Pancreas (tissue), 10 donors: Measurements from ENCODE around the gene ST6GALNAC6. TPM values are rescaled to one million over a fixed set of nuclear protein-coding genes. Genes with fewer than 3 reads are reported as not detected.

Experiments
- ATAC-seq, 4 donors: fragments of 200-7000 bp; cut with Tn5 transposase; one replicate each; pipeline versions ENCODE4 v1.8.0 to v1.9.1; 2020; ENCODE audit warnings: mild to moderate bottlenecking in 4 of 4, moderate library complexity in 4 of 4
- DNase-seq, 6 donors: peaks; one replicate each; pipeline ENCODE4 v3.0.0-alpha.2; 2020
- FAIRE-seq: peaks from 2 replicates; lab custom pipeline; 2012; peaks lifted over from hg19 to GRCh38; lab: Jason Lieb, UNC
- H3K27ac ChIP-seq, 4 donors: fragments of 200-600 bp; sonication (generic); 1 replicate in 3 of 4; 2 replicates in 1 of 4; pipeline versions ENCODE4 v1.5.0 to v1.8.0; 2020
- H3K27me3 ChIP-seq, 4 donors: fragments of 200-600 bp; one replicate each; pipeline ENCODE4 v1.8.0; 2021
- H3K36me3 ChIP-seq, 3 donors: fragments of 200-600 bp; sonication (generic) in 1 of 3; one replicate each; pipeline versions ENCODE4 v1.5.0 to v1.8.0; 2020 to 2021
- H3K4me1 ChIP-seq, 3 donors: fragments of 200-600 bp; one replicate each; pipeline ENCODE4 v1.8.0; 2021
- H3K4me3 ChIP-seq, 4 donors: fragments of 200-600 bp; sonication (generic) in 2 of 4; one replicate each; pipeline versions ENCODE4 v1.5.0 to v1.8.0; 2020 to 2021
- H3K9me3 ChIP-seq, 4 donors: fragments of 200-600 bp; one replicate each; pipeline ENCODE4 v1.8.0; 2021
- WGBS, 2 donors: extraction: QIAGEN DNeasy Blood & Tissue Kit; methylation state at CpG; one replicate each; pipeline ENCODE4 v1.1.7; 2013; 5-methylcytosine and 5-hydroxymethylcytosine counted together
- intact Hi-C, 3 donors: fragments of 100-400 bp; cut with DNase I; formaldehyde crosslinking; loops; one replicate each; pipeline versions ENCODE4 v1.11.1 to v1.14.2; 2022
- polyA plus RNA-seq, 2 donors: library from polyadenylated mRNA; stranded (reverse); fragments of 200-250 nt; gene quantifications; one replicate each; pipeline ENCODE4 v1.2.3, GENCODE V29; 2013
- total RNA-seq, 6 donors: library from RNA; stranded (reverse); fragmentation: NEBNext Ultra II Directional in 4 of 6; extraction: Animal tissue kit (Norgen Biotek cat#: 25700) in 4 of 6; gene quantifications; one replicate each; pipeline versions ENCODE4 v1.2.1 to v1.2.4, GENCODE V29; 2021 to 2023
- TF ChIP-seq, protein P1 (sequence below), 4 donors: fragments of 200-600 bp; sonication (generic) in 3 of 4; IDR thresholded peaks; one replicate each; pipeline versions ENCODE4 v1.5.0 to v1.8.0; 2021; ENCODE audit warnings: antibody characterized with exemption in 4 of 4
- donor health status: healthy with polysubstance abuse.
- donor health status: DM: no; HTN: no; CAD: no; lungs with moderate emphysema.
- donor health status: DM: no; HTN: no; CAD: no.
- donor health status: control.
- donor health status: control.
- donor health status: Bipolar disorder and iron deficiency.
- donor health status: DM: yes; HTN: yes; CAD: no.
- donor health status: DM: no; HTN: no; CAD: no.
- donor health status: DM: no; HTN: no; CAD: no.
- donor health status: DM: yes; HTN: yes; CAD: no.

ST6GALNAC6 gene
- total and polyA plus RNA-seq, 8 donors: 20.7 to 35.7 (median 27.0) TPM

DNA sequence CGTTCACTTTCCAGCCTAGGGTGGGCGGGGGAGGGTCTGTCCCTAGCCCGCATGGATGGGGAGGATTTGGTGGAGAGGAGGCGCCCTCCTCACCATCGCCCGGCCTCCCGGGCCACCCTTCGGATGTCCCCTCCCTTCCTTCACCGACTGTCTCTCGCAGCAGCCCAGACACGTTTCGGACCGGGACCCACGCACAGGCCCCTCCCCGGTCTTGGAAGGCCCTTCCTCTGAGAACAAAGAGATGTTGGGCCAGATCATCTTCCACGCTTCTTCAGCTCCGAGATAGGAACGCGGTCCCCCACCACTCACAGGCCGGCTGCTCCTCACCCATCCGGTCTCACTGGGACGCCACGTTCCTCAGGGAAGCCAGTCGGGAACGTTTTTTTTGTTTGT is 38.9 kb upstream of the ST6GALNAC6 start:
- intact Hi-C loops: no loop called here
- TF ChIP-seq, protein P1, sequence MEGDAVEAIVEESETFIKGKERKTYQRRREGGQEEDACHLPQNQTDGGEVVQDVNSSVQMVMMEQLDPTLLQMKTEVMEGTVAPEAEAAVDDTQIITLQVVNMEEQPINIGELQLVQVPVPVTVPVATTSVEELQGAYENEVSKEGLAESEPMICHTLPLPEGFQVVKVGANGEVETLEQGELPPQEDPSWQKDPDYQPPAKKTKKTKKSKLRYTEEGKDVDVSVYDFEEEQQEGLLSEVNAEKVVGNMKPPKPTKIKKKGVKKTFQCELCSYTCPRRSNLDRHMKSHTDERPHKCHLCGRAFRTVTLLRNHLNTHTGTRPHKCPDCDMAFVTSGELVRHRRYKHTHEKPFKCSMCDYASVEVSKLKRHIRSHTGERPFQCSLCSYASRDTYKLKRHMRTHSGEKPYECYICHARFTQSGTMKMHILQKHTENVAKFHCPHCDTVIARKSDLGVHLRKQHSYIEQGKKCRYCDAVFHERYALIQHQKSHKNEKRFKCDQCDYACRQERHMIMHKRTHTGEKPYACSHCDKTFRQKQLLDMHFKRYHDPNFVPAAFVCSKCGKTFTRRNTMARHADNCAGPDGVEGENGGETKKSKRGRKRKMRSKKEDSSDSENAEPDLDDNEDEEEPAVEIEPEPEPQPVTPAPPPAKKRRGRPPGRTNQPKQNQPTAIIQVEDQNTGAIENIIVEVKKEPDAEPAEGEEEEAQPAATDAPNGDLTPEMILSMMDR (IDR thresholded peaks at IDR 0.05): no peak
- Histone ChIP-seq H3K36me3 (peaks cover 0 to 15% (median 5%) of the 10 kb centered on the region in 3 donors), H3K27ac (no peak overlapping the region), H3K4me1 (peaks cover 7 to 11% (median 10%) of the 10 kb centered on the region in 3 donors), H3K27me3 (no peaks in the 10 kb centered on the region), H3K4me3 (peak overlapping the region in 2 of 4 donors; percentile 60 to 95), H3K9me3 (no peaks in the 10 kb centered on the region)
- whole genome bisulfite sequencing, 2 donors: 55 to 59% methylated on average over 25 of the region's 25 CpGs
- peak in 3 of 4 donors; percentile 4 to 10 (median 5) for ATAC-seq
- DNase-seq: peak in 3 of 6 donors; percentile 33 to 67 (median 56)
- no peak for FAIRE-seq

DNA sequence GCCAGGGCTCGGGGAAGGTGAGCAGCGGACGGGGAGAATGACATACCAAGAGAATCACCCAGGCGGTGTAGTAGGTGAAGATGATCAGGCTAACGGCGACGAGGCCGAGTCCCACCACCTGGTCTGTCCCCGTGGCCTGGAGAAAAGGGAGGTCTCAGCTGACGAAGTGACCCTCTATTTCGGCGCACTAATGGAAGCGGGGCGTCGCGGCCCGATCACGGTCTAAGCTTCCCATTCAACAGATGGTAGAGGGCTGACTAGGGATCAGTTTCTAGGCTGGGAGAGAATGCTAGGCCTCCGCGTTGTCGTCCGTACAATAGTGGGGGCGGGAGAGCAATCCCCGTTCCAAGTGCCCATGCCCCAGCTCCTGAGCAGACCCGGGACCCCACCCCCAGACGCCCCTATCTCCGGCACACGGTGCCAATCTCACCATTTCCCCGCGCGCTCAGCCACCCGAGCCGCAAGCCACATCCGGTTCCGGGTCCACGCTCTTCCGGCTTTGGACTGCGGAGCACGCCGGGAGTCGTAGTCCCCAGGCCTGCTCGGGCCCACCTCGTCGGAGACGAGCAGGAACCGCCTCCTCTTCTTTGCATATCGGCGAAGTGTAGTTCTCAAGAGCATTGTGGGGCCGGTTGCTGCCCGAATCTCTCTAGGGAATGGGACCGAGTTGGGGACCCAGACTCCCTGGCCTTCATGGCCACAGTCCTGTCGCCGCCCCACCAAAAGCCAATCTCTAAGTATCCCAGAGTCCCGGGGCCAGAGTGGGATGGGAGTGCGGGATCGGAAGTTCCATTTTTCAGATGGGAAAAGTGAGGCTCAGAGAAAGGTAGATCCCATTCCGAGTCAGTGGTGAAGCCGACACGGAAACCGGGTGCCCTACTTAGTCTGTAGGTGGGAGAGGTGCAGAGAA is 38.2 kb upstream of the ST6GALNAC6 start, which contains the start of gene DPM2:
TSS of gene DPM2 (minus strand) at position 467 of the 910 bp plus-strand sequence. CDS start at position 433, 34 bp downstream.
- 7 to 9% methylated on average over 60 of the region's 60 CpGs for WGBS, 2 donors
- DNase-seq (peak; percentile 69 to 90 (median 78)), FAIRE-seq (no peak), ATAC-seq (peak; percentile 85 to 93 (median 91))
- H3K36me3 ChIP-seq: peaks cover 0 to 8% (median 5%) of the 10 kb centered on the region in 3 donors
- peaks cover 7 to 11% (median 10%) of the 10 kb centered on the region in 3 donors for H3K4me1 ChIP-seq
- H3K27me3 ChIP-seq: no peaks in the 10 kb centered on the region
- TF ChIP-seq, protein P1 (IDR thresholded peaks at IDR 0.05): no peak
- intact Hi-C loops: no loop called here
- peak within 1 kb of the TSS in 1 of 4 donors; percentile 8 for H3K27ac ChIP-seq
- H3K9me3 ChIP-seq: no peaks in the 10 kb centered on the region
- H3K4me3 ChIP-seq: peak within 1 kb of the TSS; percentile 40 to 95 (median 58)

DNA sequence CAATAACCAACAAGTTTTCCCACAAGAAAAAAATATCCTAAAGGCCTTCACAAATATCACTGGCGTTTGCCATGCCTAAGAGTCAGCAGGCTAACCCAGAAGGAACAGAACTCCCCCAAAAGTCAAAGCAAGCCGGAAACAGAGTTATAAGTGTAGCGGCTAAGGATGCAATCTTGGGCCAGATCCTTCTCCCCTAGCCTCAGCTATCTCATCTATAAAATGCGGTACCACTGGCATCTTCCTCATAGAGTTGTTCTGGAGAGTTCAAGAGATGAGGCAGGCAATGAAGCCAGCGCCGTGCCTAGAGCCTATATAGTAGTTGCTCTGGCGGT is 37.6 kb upstream of the ST6GALNAC6 start:
- Histone ChIP-seq H3K9me3 (no peaks in the 10 kb centered on the region), H3K27me3 (no peaks in the 10 kb centered on the region), H3K36me3 (peaks cover 0 to 2% (median 1%) of the 10 kb centered on the region in 3 donors), H3K4me1 (peaks cover 7 to 11% (median 10%) of the 10 kb centered on the region in 3 donors), H3K27ac (no peak overlapping the region), H3K4me3 (peak overlapping the region; percentile 40 to 95 (median 58))
- ATAC-seq (no peak), FAIRE-seq (no peak), DNase-seq (no peak)
- intact Hi-C loops: no loop called here
- WGBS, 2 donors: 5 to 9% methylated on average over 7 of the region's 7 CpGs
- TF ChIP-seq, protein P1 (IDR thresholded peaks at IDR 0.05): no peak

DNA sequence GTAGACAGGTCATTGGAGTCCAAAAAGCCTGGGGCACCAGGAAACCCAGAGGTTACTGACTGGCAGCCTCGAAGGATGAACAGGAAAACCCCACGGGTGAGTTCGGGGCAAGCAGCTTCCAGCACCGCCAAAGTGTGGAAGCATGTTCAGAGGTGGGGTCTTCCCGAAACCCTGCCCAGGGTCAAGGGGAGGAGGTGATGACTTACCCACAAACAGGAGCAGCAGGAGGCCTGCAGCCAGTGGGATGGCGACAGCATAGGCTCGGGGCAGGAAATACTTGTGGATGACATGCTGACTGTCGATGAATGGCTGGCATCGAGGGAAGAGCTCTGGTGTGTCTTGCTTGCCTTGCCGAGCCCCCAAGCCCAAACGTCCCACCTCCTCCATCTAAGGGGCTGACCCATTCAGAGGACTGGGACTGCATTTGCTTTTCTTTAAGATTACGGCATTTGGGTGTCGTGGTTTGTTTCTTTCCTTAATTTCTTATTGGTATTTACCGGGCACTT is 37.0 kb upstream of the ST6GALNAC6 start:
- TF ChIP-seq, protein P1 (IDR thresholded peaks at IDR 0.05): no peak
- H3K4me3 ChIP-seq: peak overlapping the region in 2 of 4 donors; percentile 60 to 95
- no peak for ATAC-seq

More for the DNA sequence above, 37.0 kb upstream of the ST6GALNAC6 start:
- WGBS, 2 donors: 69 to 76% methylated on average over 14 of the region's 14 CpGs
- Histone ChIP-seq H3K9me3 (no peaks in the 10 kb centered on the region), H3K36me3 (no peaks in the 10 kb centered on the region), H3K4me1 (peaks cover 7 to 12% (median 10%) of the 10 kb centered on the region in 3 donors), H3K27me3 (no peaks in the 10 kb centered on the region), H3K27ac (no peak overlapping the region)
- intact Hi-C loops: no loop called here
- DNase-seq (peak in 2 of 6 donors; percentile 18 to 32), FAIRE-seq (no peak)
